GM21786 (cell line): Measurements from ENCODE around the gene CHAF1A.

Experiments used
- ATAC-seq: cut with Tn5 transposase; IDR thresholded peaks from one replicate; pipeline ENCODE4 v1.9.1; 2021; ENCODE audit not compliant: unreplicated experiment

CHAF1A gene

DNA sequence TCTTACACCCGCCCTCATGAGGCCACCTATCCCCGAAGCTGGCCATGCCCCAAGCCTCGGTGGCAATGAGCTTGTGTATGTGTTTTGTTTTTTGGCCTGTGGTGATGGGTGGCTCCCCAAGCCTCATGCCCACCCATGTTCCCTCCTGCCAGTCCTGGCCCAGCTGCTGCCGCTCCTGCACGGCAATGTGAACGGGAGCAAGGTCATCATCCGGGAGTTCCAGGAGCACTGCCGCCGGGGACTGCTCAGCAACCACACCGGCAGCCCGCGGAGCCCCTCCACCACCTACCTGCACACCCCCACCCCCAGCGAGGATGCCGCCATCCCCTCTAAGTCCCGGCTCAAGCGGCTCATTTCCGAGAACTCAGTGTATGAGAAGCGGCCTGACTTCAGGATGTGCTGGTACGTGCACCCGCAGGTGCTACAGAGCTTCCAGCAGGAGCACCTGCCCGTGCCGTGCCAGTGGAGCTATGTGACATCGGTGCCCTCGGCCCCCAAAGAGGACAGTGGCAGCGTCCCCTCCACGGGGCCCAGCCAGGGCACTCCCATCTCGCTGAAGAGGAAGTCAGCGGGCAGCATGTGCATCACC, 30.6 kb downstream of the CHAF1A start:
- ATAC-seq: no peak

DNA sequence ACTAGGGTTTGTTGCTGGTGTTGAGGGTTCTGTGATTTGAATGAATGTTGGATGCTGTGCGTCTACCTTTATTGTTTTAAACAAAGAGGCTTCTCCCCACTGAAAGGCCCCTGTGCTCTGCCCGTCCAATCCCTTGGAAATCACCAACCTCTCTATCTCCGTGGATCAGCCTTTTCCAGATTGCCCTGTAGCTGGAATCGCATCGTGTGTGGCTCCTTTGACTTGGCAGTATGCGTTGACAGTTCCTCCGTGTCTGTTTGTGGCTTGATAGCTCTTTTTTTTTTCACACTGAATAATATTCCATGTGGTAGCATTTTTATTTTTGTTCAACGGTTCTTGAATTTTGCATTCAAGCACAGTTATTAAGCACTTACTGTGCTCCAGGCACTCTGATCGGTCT, 32.0 kb downstream of the CHAF1A start:
- no peak for ATAC-seq

DNA sequence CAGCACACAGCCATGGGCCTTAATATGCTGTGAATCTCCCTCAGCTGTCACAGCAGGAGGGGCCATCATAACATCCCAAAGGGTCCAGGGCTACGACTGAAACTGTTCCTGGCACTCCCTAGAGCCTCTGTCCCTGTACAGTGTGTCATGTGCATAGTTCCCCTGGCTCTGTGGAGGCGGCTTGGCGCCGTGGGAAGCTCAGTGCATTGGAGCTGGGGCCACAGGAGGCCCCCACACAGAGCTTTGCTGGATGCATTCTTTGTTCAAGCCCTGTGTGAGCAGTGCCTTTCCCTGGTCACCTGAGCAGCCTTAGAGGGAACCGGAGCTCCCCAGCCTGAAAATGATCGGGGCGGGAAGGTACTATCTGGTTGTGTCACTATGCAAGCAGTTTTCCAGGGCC, 33.8 kb downstream of the CHAF1A start:
- ATAC-seq: no peak

DNA sequence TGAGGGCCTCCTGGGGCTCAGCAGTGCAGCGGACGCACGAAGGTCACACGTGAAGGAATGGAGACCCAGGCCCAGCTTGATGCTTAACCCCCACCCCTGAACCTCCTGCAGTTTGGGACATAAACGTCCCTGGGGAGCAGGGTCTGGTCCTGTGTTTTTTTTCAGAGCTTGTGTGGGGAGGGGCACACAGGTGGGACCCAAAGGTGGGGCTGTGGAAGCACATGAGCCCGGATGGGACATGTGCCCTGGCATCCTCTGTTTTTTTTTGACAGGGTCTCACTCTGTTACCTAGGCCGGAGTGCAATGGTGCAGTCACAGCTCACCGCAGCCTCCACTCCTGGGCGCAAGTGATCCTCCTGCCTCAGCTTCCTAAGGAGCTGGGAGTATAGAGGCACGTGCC, 34.7 kb downstream of the CHAF1A start:
- no peak for ATAC-seq

DNA sequence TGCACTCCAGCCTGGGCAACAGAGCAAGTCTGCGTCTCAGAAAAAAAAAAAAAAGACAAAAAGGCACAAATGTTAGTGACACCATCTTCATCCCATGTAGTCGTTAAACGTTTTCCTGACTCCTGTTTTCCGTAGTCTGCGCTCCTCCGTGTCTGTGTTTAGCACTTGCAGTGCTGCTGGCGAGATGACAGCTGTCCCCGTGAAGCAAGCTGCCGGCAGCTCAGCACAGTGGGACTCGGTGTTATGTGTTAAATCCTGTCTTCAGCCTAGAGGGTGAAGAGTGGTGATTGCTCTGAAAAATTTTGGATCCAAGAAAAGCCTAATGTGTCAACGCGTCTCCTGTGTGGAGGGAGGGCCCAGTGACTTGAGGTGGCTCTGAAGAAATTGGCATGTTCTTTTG, 36.8 kb downstream of the CHAF1A start:
- ATAC-seq: no peak

DNA sequence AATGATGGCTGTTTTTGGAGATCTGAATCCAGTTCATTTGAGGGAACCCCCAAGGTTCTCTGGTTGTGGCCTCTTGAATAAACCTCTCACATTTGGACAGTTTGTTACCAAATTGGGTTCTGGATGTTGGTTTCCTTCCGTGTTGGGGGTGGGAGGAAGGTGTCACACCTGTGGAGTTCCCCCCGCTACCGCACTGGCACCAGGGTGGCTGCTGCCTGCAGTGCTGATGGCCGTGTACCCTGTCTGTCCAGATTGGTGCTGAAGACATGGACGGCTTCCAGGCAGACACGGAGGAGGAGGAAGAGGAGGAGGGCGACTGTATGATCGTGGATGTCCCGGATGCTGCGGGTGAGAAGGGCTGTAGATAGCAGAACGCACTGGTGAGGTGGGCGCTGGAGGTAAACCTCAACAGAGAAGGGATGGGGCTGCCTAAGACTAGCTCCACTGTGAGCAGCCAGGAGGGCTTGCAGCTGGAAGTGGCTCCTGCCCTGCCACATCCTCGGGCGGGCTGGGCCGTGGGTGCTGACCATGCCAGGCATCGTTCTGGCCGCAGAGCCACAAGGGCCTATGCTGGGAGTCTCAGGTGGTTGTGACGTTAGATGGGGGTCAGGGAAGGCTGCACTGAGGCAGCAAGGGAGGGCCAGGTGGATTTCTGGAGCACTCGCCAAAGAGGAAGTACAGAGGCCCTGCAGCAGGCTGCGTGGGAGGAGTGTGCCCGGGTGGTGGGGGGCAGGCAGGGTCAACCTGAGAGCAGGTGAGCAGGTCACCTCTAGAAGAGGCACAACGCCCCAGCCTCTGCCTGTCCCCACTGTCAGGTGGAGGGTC, 39.8 kb downstream of the CHAF1A start:
- ATAC-seq: no peak

DNA sequence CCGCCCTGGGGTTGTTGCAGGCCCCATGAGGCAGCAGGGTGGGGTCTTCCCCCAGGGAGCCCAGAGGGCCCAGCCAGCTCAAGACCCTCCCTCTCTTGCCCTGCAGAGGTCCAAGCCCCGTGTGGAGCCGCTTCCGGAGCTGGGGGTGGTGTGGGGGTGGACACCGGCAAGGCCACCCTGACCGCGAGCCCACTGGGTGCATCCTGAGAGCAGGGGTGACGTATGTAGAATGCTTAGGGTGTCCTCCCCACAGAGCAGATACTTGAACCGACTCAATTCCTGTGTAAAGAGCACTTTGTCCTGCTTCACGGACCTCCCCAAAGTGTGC, 40.3 kb downstream of the CHAF1A start:
- no peak for ATAC-seq

DNA sequence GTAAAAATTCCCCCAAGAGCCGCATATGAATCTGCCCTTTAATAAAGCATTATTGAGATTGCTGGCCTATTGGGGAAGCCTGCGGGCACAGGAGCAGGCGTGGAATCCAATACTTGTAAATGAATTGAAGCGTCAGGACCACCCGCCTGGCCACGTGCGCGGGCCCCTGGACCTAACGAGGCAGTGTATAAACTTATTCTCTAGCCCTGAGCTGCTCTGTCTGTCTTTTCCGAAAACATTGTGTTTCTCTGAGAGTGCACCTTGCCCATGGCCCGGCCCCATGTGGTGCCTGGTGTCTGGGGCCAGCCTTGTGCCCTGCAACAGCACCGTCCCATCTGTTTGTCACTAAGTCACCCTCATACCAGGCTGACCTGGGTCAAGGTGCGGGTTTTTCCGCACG, 40.7 kb downstream of the CHAF1A start:
- no peak for ATAC-seq

DNA sequence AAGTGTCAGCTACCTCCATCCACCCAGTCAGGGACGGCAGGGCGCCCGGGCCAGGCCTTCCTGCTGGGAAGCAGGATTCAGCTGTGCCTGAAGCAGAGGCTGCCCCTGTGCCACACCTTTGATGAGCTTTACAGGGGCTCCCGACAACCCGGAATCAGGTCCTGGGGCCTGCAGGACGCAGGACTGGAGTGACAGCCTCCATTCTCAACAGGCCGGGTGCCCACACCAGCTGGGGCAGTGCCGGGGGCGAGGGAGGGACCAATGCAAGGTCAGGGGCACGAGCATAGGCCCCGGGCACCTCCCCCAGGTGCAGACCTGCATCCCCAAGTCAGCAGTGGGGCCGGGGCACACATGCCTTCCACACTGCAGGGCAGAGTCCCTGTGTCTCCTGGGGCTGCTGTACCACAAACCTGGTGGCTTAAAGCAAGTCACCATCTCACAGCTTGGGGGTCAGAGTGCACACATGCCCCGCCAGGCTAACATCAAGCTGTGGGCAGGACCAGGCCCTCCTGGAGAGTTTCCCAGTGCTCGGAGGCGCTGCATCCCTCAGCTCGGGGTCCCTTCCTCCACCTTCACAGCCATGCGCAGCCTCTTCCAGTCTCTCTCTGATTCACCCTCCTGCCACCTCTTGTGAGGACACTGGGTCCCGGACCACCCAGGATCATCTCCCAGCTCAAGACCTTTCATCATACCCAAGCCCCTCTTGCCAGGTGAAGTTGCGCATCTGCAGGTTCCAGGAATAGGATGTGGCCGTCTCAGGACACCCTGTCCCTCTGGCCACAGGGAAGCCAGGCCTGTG, 41.7 kb downstream of the CHAF1A start:
- no peak for ATAC-seq

DNA sequence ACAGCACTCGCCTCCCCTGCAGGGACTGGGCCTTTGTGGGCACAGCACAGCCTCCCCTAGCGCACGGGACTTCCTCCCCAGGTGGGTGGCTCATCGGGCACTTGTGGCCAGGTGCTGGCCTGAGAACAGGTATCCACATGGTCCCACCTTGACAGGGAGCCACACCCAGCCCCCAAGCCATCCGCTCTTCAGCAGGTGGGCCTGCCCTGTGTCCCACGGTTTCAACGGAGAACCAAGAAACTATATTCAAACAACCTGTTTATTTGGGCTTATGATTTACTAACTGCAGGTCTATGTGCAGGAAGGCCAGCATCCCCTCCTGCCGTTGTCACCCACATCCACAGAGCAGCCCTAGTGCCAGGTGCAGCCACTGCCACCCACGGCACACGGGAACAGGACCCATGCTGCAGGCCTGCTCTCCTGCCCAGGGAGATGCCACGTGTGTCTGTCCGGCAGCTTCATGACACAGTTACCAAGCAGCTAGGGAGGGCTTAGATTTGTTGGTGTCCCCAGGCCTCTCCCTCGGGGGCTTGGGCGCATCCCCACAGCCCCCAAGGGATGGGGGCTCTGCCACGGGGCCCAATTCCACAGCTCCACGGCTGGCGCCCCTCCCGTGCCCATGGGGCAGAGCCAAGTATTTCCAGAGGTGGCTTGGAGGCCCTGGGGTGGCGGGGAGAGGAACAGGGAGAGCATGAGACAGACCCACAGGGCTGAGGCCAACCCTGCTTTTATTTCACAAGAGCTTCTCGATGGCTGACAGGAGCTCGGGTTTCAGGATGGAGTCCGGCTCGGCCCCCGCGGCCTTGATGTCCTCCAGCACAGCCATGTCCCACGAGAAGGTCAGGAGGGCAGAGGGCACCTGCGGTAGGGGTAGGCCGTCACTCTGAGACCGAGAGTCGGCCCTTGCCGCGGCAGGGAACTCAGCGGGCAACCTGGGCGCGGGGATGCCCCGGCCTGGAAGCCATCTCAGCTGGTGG, 42.6 kb downstream of the CHAF1A start:
- ATAC-seq: no peak

DNA sequence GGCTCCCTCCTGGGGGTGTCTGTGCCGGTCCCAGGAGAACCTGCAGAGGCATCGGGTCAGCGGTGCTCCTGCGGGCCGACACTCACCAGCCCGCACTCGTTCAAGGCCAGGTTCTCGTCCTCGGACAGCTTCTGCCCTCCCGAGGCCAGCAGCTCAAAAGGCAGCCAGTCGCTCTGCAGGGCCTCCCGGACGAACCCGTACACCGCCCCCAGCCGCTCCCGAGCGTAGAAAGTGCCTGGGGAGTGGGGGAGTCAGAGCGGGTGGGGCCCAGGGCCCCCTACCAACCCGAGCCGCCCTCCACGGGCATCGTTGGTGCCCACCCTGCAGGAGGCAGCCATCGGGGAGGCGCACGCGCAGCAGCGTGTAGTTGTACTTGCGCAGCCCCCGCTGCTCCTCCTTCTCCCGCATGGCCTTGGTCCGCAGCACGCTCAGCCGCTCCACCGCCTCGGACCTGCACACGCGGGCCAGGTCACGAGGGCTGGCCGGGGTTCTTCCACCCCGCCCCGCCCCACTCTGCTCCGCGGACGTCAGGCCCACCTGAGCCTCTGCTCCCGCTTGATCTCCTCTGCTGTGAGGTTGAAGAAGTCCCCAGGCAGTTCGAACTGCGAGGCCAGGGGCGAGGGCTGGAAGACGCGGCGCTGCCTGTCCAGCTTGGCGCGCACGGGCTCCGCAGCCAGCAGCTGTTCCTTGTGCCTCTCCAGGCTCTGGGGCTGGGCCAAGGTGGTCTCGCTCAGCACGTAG, 43.7 kb downstream of the CHAF1A start:
- ATAC-seq: no peak

DNA sequence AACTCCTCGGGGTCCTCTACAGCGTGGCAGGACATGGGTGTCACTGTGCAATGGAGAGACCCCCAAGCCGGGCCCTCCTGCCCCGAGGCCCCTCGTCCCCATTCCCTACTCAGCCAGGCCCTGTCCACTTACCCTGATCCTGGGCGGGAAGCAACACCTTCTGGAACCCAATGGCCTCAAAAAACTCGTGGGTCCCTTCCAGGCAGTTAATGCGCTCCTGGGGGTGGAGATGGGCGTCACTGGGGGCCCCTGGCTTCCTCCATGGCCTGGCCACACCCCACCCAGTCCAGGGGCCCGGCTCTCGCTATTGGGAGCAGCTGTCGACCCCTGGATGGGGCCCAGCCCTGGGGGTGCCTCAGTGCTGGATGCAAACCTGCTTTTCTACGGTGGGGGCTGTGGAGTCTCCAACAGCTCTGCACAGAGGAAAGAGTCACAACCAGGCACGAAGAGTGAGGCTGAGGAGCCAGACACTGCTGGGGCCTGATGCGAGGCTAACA, 44.3 kb downstream of the CHAF1A start:
- ATAC-seq: no peak

DNA sequence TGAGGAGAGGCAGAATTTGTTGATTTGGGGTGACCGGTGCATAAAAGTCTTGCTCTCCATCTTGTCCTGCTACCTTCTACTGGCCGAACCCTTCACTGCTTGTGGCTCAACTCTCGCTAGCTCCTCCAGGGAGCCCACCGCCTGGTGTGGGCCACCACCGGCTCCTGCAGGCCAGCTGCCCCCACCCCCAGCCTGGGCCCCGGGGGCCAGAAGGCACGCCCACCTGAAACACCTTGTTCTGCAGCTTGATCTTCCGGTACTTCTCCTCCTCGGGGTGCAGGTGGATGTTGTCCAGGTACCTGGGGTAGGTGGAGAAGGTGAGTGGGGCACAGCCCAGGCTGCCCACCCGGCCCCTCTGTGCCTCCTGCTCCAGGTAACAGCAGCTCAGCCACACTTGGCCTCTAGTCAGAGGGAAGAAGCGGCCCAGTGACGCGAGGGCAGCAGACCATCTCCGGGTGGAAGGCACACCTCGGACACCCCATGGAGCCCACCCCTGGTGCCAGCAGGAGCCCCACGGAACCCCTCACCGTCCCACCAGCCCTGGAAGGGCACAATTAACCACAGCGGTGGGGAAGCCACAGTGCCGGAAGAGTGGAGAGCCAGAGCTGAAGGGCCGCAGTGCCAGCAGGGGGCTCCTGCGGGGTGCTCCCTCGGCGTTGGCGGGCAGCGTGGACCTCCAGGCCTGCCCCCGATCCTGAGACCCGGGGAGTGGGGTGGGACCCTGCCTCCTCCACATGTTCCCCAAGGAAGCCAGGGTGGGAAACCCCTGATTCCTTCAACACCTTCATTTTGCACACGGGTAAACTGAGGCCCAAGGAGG, 45.1 kb downstream of the CHAF1A start:
- ATAC-seq: no peak

DNA sequence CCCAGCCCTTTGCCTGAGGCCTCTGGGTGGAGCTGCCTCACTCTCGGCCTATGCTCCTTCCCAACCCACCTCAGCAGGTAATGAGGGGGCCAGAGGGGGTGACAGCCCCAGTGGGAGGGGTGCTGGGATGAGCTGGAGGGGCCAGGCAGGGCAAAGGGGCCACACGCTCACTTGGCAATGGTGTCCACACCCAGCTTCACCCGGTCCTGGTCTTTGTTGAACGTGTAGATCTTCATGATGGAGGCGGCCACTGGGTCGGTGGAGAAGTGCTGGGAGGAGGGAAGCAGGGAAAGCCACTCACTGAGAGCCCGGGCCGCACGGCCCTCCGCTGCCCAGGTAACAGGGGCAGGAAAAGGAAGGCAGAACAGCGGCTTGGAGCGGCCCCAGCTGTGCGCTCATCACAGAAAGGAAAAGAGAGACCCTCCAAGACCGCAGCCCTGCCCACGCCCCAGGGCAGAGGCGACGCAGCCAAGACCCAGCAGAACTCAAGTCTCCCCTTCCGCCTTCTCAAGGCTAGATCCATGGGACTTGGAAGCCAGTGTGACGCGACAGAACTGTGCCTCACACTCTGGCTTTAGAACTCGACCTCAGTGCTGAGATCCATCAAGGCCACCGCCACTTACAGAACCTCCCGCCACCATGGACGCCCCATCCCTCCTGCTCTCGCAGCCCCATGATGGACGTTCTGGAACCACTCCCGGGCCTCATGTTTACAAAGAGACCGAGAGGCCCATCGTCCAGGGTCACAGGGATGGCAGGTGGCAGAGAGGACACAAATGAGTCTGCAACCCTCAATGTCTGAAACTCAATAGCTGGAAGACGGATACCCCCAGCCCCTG, 45.9 kb downstream of the CHAF1A start:
- ATAC-seq: no peak

DNA sequence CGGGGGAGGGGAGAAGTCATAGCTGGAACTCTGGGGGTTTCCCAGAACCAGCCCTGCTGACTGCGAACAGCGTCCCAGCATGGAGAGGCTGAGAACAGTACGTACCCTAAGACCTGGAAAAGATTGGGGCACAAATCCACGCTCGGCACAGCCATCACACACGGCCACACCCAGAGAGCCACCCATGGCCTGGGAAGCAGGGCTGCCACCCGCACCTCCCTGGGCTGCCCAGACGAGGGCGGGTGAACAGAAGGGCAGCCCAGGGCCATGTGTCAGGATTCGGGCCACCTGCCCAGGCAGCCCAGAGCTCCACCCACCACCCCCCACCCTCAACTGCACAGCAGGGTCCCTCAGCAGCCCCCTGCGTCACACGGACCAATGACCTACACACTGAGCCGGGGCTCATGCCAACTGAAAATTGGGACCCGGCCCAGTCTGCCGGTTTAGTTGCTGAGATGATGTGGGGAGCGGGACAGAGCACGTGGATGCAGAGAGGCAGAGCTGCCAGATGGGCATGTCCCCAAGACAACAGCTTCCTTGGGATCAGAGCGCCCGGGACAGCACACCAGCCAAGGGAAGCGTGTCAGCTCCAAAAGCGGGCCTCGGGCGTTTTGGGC, 46.7 kb downstream of the CHAF1A start:
- no peak for ATAC-seq

DNA sequence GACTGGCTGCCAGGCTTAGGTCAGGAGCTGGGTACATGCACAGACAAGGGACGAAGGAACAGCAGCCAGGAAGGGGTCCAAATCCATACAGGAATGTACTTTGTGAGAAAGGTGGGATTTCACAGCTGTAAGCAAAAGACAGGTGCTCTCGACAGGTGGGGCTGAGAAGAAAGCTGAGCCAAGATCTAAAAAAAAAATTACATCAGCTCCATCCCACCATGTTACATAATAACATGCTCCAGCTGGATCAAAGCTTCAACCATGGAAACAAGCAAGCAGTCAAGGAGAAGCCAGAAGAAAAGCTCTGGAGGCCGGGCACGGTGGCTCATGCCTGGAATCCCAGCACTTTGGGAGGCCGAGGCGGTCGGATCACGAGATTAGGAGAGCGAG, 47.2 kb downstream of the CHAF1A start:
- ATAC-seq: no peak

DNA sequence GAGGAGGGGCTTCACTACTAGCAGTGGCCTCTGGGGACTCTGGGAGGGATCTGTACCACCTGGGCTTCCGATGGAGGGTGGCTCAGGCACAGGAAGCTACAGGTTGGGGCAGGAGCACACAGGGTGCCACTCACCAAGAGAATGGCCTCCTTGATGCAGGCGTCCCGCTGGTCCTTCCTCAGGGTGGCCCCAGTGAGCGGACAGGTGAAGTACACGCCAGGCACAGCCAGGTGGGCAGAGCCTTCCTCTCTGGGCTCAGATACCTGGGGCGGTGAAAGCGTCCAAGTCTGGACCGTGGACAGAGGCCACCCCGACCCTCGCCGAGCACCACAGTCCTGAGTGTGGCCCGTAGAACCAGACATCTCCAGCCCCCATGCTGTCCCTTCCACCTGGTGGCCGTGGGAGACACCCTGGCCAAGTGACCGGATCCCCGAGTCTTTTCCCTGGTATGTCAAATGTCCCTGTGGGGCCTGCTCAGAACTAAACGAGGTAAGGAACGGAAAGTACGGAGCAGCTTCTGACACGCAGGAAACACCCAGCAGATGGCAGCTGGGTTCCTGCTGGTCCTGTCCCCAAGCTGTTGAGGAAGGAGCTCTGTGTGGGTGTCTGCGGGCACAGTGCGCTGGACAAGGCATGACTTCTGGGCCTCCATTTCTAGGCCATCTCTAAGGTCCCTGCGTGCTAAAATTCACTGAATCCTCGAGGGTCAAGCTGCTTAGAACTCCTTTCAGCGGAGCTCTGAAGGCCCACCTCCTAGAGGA, 50.0 kb downstream of the CHAF1A start:
- no peak for ATAC-seq
